Activated CD4-positive, alpha-beta T cell treated with anti-CD3 and anti-CD28 coated beads, Interleukin-2, amount 50 U/mL, for 1 hour (primary cell): Measurements from ENCODE around the gene APLP2.
"Not testable (repeated sequence)": the region's sequence is repeated elsewhere in the genome, so short reads cannot be mapped to it uniquely, and the experiment has no call there.

Source experiments
- DNase-seq: peaks from one replicate; pipeline ENCODE4 v3.0.0-alpha.2; 2020

Gene APLP2

GRCh38 chr11:130069659-130070108 is at the start of gene APLP2:
TSS of gene APLP2 (plus strand) at chr11:130069894. CDS start at chr11:130069978, 84 bp downstream.
- DNase-seq: peak; percentile 97

DNA sequence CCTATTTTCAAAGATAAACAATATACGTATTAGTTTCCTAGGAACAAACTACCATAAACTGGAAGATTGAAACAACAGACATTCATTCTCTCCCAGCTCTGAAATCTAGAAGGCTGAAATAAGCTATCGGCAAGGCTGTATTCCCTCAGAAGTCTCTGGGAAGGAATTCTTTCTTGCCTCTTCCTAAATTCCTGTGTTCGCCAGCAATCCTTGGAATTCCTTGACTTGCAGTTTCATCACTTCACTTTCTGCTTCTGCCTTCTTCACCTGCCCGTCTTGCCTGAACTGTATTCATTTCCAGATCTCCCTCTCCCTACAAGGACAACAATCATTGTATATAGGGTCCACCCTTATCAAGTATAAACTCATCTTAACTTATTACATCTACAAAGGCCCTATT is 49.4 kb upstream of the APLP2 start:
- DNase-seq: no peak

- not testable (repeated sequence) for DNase-seq
Measured at GRCh38 chr11:130021606-130022005, 48.1 kb upstream of the APLP2 start.

DNA sequence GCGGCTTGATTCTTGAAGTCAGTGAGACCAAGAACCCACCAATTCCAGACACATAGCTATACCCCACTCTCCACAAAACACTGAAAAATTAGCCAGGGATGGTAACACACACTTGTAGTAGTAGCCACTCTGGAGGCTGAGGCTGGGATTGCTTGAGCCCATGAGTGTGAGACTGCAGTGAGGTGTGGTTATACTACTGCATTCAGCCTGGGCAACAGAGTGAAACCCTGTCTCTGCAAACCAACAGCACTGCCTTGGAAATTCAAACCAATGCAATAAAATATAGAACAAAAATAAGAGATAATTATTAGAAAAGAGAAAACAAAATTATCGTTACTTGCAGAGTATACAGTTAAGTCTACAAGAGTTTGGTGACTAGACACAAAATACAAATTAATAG is 46.9 kb upstream of the APLP2 start:
- no peak for DNase-seq

DNA sequence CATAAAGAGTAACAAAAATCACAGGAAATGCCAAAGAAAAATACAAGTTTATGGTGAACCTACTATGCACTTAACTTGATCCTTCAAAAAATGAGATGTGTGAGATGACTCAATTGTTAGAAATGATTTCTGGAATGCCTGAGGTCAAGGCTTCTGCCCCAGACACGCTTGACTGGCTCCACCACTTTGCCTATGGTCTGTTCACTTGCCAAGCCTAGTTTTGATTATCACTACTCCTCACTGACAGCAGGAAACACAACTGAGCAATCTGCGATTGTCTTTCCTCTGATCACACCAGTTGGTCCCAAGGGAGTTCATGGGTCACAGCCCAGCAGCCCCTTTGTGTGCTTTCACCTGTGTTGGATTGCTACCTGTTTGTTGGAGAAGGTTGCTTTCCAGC is 46.5 kb upstream of the APLP2 start:
- DNase-seq: no peak

DNA sequence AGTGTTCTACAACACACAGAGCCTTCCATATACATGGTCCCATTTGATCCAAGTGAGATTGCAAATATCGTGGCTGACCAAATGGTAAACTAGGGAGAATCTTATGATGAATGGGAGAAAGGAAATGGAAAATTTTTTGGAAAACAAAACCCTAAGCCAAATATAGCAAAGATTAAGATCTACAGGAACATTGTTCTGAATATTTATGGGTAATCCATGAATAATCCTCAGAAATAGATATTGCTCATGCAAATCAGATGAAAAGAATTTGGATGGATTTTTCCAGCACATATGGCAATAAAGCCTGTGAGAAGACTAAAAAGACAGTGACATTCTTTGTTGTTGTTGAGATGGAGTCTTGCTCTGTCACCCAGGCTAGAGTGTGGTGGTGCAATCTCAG is 45.3 kb upstream of the APLP2 start:
- no peak for DNase-seq

DNA sequence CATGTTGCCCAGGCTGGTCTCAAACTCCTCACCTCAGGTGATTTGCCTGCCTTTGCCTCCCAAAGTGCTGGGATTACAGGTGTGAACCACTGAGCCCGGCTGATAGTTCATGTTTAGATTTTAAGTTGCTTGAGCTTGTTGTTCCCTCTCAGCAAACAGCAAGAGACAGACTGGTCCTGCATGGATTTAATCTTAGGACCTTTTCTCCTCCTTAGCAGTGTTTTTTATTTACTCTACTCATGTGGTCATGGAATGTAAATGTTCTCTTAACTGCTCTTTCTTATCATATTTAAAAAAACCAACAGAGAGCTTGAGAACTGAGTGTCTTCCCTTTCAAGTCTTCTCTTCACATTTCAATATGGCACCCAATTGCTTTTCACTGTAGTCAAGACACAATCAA is 44.3 kb upstream of the APLP2 start:
- DNase-seq: no peak

- DNase-seq: no peak
Measured at GRCh38 chr11:130029137-130029536, 40.6 kb upstream of the APLP2 start.

DNA sequence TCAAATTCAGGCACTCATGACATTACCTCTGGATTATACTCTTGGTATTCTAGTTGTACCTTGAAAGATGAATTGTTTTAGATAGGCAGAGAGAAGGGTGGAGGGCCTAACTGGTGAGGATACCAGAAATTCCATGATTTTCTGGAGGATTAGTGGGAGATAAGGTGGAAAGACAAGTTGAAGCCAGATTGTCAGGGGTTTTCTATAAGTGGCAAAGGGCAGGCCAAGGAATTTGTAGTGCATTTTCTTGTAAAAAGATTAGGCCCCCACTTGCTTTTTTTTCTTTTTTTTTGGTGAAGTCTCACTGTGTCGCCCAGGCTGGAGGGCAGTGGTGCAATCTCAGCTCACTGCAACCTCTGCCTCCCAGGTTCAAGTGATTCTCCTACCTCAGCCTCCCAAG is 38.6 kb upstream of the APLP2 start:
- DNase-seq: no peak

DNA sequence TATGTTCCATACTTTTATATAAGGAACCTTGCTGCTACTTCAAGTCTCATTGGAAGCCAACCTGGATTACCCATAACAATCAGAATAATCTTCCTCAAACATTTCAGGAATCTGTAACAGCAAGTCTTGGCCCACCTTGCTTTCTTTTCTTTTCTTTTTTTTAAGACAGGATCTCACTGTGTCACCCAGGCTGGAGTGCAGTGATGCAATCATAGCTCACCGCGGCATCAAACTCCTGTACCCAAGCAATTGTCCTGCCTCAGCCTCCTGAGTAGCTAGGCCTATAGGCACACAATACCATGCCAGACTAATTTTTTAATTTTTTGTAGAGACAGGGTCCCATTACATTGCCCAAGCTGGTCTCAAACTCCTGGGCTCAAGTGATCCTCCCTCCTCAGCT is 37.7 kb upstream of the APLP2 start:
- no peak for DNase-seq

DNA sequence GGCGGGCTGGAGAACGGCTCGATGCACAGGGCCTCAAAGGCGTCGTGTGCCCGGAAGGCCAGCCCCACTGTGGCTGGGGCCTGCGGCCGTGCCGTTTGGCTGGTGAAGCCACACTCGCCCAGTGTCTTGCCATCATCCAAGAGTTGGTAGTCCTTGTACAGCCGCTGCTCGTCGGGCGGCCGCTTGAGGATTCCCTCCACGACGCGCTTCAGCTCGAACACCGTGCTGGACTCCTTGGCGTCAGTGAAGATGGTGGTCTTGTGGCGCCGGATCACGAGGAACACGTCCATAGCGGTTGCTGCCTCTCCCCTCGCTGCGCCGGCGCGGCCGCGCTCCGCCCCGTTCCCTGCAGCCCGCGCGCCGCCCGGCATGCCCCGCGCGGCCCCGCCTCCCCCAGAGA is 36.8 kb upstream of the APLP2 start:
- no peak for DNase-seq

DNA sequence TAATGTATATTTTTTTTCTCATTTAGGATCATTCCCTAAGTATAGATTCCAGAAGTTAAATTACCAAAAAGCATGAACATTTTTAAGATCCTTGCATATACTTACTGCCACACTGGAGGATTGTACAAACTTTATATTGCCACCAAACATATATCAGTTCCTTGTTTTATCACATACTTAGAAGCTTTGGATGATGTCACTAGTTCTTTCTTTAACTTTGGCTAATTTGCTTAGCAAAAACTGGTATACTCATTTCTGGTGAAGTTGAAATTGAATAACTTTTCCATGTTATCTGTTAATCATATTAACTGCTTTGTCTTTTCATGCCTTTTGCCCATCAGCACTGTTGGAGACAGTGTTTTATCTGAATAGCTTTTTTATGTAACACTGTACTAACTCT is 35.5 kb upstream of the APLP2 start:
- DNase-seq: no peak

GRCh38 chr11:130037058-130037457 is 32.6 kb upstream of the APLP2 start:
- DNase-seq: no peak

- DNase-seq: no peak
Measured at GRCh38 chr11:130037881-130038585, 31.7 kb upstream of the APLP2 start.

GRCh38 chr11:130040281-130040940 is 29.3 kb upstream of the APLP2 start:
- no peak for DNase-seq

GRCh38 chr11:130042093-130042591 is 27.6 kb upstream of the APLP2 start:
- no peak for DNase-seq

DNA sequence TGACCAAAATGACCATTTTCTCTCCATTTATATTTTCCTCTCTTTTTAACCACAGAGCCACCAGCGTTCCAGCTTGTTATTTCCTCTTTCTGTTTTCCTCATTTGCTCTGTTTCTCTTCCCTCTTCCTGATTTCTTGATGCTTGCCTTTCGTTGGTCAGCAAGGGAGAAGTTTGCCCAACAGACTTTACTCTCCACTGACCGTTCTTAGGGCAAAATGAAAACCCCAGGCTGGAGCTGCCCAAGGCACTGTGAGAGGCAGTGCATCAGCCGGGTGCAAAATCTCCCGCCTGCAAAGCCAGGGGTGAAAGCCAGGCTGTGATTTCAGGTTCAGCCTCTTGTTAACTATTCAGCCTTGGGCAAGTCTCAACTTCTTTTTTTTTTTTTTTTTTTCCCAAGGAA is 26.1 kb upstream of the APLP2 start:
- no peak for DNase-seq

DNA sequence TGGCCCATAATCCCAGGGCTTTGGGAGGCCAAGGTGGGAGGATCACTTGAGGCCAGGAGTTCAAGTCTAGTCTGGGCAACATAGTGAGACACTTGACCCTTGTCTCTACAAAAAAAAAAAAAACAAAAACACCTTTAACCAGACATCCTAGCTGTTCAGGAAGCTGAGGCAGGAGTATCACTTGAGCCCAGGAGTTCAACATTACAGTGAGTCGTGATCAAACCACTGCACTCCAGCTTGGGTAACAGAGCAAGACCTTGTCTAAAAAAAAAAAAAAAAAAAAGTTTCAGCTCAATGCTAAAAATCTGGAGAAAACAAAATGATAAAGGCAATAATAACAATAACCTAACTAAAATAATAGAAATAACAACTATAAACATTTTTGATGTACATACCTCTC is 22.6 kb upstream of the APLP2 start:
- DNase-seq: no peak

- DNase-seq: no peak
Measured at GRCh38 chr11:130049328-130049771, 20.3 kb upstream of the APLP2 start.

DNA sequence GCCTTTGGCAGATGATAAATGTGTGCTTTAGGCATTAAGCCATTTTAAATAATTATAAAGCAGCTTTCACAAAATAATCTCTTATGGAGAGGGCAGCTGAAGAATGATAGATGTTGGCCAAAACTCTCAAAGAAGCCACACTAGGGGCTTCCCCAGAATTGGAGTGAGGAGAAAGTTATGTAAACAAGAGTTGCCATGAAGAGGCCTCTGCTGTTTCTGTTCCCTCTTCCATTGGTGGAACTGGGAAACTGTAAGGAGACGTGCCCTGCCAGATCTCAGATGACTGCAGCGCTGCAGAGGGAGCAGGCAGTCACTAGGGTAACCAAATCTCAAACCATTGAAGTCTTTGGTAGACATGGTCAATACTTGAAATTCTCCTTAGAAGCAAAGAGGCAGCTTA is 19.4 kb upstream of the APLP2 start:
- no peak for DNase-seq

DNA sequence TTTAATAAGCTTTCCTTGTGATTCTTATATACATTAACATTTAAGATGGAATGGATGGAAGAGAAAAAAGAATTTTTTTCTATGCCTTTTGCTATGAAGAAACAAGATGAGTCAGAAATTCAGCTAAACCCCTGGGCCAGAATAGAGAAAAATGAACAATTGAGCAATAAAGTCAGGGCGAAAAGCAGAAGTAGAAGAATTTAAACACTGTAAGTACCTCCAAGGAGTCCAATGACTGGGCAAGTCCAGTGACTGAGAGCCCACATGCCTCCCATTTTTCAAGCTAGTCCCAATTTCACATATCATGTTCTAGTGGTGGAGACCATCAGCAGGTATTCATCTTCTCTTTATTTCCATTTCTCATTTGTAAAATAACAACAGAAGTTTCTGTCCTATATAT is 18.6 kb upstream of the APLP2 start:
- no peak for DNase-seq

DNA sequence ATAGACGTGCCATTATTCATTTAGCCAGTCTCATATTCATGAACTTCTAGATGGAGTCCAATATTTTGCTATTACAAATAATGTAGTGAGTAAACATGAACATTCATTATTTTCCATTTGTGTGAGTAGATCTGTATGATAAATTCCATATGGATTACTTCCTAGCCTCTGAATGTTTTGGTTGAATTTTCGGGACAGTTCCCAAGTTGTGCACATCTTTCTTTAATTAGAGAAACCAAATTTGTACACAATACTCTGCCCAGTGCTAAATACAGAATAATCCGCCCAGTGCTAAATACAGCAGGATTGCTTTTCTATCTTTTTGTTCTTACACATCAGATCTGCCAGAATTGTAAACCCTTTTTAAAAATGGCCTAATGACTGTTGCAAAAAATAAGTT is 17.1 kb upstream of the APLP2 start:
- DNase-seq: no peak

DNA sequence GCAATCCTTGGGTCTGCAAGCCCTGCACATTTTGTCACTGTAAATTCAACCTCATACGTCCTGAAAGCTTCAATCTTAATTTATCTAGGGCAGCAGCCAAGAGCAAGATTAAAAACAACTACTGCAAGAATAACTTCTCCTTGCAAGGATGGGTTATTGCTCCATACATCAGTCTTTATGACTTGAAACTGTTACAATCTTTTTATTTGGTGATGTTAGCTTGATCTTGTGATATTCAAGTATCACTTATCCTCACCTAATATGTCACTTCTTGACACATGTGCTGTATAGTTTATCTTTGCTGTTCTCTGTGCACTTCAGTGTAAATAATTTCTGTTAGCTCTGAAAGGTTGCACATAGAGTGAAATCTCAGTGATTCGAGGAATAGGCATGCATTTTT is 14.7 kb upstream of the APLP2 start:
- no peak for DNase-seq

DNA sequence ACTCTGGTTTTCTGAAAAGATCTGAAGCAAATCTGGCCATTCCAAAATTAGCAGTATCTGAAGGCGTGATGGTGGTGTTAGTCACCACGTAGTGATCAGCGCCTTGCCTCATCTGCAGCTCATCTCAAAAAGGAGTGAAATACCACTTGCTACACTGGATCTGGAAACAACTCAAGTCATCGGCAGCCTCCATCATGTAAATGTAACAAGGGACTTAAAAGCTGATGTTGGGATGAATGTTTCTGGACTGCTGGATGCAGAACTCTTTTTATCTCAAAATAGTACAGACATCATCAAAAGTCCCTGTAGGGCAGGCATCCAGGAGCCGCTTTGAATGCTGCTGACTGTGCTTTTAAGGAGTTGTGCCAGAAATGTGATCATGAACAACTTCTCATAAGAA is 14.1 kb upstream of the APLP2 start:
- no peak for DNase-seq

DNA sequence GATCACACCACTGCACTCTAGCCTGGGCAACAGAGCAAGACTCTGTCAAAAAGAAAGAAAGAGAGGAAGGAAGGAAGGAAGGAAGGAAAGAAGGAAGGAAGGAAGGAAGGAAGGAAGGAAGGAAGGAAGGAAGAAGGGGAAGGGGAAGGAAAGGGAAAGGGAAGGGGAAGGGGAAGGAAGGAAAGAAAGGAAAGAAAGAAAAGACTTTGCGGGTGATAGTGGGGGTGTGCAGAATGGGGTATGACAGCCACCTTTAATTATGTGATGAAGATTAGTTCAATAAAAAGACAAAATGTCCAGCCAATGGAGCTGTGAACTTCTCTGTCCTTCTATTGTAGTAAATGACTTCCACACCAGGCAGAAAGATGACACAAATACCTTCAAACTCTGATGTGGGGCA is 8.7 kb upstream of the APLP2 start:
- DNase-seq: no peak
